Stimulated activated CD8-positive, alpha-beta memory T cell treated with anti-CD3 and anti-CD28 coated beads, Interleukin-4, amount 100 ng/mL, for 1 hour (primary cell): Measurements from ENCODE around the gene DSTN.

Experiments
- DNase-seq, 2 donors: peaks; one replicate each; pipeline ENCODE4 v3.0.0-alpha.2; 2020; ENCODE audit warnings: low read depth in 2 of 2, low spot score in 1 of 2

Gene DSTN

DNA sequence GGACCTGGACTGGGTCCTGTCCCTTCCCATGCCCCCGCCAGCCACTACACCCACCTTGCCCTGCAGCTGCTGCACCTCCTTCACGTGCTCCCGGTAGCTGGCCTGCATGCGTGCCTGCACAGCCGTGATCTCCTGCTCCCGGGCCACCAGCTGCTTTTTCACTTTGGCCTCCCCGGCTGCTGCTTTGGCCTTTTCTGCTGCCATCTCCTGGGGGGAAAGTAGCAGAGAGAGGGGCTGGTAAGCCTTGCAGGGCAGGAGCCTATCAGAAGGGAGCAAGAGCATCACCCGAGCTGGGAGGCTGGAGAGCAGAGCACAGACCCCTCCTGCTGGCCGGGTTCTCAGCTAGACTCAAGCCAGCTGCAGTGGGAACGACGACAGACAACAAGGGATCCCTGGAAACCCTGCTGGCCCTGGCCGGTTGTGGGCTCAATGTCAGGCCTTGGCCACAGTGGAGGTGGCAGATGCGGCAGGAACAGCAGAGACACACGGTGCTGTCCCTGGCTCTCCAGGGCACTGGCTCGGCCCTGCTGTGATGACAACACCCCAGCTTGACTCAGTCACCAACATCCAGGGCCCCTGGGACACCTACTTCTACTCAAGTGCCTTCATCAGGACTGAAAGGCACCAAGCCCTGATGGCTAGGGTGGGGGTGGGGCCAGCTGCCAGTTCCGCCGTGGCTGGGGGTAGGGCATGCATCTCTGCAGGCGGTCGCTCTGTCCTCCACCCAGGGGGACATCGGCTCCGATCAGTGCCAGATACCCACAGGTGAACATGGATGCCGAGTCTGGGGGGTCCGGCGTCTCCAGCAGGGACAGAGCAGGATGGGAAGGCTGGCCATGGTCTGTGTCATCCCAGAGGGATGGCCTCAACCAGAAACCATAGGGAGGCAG, 66.9 kb downstream of the DSTN start:
- no peak for DNase-seq

DNA sequence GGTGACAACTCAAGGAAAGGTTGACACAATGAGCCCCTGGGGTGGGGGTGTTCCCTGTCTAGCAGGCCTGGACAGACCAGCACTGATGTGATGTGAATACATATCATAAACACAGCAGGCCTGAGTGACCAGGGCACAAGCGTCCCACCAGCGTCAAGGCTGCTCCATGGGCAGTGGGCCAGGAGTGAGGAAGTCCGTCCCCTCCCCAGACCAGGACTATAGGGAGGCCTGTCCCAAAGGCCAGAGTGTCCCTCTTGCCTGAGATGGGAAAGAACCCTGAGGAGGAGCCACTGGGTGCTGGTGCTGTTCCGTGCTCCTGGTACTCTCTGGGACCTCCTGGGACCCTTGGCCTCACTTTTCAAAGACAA, 67.5 kb downstream of the DSTN start:
- no peak for DNase-seq

DNA sequence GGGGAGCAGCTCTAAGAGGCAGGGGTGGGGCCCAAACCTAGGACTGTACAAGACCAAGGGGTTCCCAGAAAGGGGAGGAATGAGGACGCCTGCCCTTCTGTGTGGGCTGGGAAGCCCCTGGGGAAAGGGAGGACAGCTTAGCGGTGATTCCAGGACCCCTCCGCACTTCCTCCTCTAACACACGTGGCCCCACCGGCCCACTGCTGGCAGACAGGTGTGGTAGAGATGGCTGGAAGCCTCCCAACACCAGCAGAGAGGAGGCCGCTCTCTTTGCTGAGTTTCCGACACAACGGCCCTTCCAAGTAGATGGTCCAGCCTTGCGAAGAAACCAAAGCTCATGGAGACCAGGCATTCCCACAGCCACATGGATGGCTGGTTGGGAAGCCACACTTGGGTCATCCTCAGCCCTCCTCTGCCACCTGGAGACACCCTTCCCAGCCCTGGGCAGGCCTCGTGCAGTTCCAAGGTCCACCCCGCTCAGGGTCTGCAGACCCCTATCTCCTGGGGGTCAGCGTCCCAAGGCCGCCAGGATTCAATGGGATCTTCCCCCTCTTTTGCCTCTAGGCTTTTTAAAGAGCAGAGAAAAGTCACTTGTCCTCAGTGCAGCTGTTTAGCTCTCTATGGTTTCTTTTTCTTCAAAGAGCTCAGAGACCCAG, 68.2 kb downstream of the DSTN start:
- DNase-seq, result no peak

DNA sequence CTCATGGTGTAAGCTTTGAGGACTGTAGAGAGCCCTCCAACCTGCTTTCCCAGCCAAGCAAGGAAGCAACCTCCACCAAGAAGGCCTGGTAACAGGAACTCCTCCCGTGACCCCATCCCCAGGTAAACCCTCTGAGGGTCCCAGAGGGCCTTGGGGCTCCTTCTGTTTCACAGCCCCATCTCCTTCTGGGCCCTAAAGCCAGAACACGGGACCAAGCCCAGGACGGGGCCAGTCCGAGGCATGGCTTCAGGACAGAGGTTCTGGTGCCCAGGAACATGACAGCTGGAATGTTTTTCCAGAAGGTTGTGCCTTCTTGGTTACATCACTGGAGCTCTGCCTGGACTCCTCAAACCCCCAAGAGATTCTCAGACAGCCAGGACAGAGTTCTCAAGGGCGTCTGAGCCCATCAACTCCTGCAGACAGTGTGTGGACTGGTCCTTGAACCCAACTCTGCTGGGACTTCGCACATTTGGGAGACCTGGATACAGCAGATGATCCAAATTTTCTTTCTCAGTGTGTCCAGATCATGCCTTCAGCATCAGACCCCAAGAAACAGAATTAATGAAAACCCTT, 69.0 kb downstream of the DSTN start:
- DNase-seq, result no peak

DNA sequence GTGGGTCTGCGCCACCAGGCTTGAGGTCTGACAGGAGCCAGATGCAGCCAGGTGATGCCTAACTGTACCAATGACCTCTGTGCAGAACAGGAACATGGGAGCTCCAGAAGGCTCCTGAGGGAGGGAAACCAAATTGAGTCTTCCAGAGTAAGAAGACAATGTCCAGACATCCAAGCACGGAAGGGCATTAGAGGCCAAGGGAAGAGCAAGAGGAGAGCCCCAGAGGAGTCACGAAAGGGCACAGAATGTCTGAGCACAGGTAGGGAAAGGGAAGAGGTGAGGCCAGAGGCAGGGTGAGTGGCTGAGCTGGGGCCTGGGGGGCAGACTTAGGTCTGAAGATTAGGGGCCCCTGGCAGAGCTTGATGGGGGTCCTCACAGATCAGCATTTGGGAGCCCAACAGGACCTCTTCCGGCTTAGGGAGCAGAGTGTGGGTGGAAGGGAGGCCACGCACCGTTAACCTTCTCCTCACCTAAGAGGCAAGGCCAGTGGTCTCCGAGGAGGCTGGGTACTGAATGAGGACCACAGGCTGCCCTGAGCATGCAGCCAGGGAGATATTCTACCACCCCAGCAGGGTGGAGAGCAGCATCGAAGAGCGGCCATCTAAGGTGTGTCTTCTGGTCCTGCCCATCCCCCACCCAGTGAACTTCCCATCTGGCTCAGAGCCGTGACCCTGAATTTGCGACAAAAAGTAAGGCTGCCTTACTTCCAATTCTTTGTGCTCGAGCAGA, 70.4 kb downstream of the DSTN start:
- DNase-seq, result no peak

DNA sequence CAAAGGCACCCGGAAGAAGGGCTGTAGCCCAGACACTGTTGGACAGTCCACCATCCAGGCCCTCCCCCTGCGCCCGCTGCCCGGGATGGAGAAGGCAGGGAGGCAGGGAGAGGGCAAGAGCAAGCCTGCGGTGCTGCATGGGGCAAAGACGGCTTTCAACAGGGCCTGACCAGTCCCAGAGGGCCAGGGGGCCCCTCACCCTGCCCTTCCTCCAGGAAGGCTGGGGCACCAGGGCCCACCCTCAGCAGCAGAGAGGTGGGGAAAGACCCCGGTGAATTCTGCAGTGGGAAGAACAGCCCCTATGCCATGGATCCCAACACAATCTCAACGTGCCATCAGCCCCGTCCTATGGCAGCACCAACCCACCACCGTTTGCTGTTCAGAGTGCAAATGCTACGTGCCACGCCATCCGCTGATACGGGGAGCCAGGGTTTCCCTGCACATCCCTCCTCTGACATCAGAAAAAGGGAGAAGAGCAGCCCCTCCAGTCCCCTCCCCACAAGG, 71.1 kb downstream of the DSTN start:
- DNase-seq, result no peak

DNA sequence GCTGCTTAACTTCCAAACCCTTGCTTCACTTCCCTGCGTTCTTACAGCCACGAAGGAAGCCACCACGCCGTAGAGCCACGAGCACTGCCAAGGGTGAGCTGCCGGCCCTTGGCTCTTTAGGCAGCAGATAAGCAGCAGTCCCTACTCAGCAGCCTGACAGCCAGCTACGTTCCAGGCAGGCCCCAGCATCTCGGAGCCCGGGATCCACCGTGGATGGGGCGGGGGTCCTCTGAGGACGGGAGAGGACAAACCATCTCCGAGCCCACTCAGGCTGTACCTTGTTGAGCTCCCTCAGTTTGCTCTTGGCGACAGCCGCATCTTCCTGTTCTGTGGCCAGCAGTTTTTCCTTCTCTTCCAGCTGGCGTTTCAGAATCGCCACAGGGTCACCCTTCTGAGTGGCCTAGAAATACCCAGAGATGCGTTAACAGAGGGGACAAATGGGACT, 71.7 kb downstream of the DSTN start:
- no peak for DNase-seq

DNA sequence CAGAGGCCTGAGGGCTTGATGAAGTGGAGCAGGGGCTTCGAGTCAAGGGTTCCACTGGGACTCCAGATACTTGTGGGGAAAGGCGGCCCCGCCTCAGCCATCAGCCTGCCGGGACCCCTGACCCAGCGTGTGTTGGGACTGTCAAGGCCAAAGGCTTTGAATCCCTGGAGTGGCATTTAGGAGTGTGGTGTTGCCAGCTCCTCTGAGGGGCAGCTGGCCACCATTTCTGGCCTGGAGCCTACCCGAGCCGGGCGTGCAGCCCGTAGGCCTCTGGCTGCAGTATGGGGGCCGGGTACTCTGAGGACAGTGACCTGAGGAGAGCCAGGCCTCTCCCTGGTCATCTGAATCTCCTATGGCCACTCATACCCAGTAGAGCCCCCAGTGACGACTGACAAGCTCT, 72.1 kb downstream of the DSTN start:
- no peak for DNase-seq

DNA sequence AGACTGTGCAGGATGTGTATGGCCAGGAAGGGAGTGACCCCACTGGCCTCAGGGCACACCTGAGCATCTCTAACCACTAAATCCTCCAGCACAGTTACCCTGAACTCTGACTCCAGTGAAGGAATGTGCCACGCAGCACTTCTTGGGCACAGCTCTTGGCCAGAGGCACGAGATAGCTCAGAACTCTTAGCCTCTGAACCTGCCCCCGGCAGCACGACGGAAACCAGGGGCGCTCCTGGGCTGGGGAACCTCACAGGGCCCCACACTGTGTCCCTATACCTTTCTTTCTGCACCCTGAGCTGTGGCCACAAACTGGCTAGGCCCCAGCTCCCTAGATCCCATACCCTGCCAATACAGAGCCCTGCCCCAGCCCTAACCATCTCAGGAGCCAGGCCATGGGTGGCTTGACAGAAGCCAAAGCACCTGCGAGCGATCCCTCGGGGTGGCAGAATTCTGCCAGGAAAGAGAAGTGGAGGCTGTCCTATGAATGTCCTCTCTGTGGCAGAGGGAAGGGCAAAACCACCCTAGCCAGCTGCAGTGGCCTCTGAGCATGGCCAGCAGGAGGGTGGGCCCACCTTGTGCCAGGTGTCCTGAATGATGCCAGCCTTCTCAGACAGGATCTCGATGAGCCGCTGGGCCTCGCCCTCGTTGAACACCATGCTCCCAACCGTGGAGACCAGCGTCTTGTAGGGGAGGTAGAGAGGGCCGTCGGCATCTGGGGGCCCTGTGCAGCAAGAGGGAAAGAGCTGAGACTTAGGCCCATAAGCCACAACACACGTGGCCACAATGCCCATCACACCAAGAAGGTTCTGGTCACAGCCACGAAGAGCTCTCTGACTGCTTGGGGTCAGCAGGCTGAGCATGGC, 72.8 kb downstream of the DSTN start:
- DNase-seq, result no peak

DNA sequence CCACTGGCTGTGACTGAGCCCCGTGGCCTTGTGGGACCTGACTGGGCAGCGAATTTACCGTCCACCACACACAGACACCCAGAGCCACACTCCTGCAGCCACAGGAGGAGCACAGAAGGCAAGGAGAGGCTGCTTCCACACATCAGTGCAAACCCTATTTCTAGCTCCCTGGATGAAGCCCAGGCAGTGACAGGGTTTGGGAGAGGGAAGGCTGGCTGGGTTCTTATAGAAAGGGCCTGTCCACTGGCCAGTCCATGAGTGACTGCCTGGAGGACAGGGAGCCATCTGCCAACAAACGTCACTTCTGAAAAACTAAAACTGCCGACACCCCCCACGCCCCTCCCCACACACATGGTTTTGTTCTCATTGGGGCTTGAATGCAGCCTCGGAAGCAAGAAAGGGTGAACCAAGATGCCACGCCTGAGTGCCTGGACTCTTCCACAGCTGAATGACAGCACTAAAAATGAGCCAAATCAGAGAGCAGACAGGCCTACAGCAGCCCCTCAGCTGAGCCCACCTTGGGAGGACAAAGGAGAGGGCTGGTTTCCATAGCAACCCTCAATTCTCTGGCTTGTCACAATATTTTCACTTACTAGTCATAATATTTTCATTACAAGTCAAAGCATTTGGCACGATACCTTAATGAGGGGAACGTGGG, 73.8 kb downstream of the DSTN start:
- no peak for DNase-seq

DNA sequence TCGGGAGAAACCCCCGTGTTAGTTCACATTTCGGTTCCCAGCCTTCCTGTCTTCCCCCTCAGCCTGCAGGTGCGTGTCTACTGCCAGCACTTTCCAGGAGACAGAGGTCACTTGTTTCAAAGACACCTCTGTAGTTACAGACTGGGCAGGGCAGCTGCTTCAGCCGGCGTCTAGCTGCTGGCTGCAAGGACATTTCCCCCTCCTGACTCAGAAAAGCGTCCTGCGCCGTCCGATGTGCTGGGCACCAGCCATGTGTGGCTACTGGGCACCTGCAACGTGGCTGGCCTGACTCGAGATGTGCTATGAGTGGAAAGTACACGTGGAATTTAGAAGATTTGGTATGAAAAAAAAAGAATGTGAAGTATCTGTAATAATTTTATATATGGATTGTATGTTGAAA, 74.6 kb downstream of the DSTN start:
- DNase-seq, result no peak

DNA sequence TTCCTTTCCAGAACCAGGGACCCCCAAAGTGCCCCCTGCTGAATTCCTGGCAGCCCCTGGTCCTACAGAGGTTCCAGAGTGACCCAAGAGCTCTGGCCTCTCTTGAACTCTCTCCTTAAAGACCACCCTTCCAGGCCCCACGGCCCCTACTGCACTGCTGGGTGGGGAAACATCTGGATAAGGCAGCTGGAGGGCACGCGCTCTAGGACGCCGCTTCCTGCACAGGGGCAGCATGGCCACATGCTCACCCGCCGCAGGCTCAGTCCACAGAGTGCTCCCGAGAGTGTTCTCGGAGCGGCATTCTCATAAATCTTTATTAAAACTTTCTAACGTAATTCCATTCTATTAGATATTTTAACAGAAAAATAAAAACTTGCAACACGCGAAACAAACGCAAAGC, 75.1 kb downstream of the DSTN start:
- no peak for DNase-seq

DNA sequence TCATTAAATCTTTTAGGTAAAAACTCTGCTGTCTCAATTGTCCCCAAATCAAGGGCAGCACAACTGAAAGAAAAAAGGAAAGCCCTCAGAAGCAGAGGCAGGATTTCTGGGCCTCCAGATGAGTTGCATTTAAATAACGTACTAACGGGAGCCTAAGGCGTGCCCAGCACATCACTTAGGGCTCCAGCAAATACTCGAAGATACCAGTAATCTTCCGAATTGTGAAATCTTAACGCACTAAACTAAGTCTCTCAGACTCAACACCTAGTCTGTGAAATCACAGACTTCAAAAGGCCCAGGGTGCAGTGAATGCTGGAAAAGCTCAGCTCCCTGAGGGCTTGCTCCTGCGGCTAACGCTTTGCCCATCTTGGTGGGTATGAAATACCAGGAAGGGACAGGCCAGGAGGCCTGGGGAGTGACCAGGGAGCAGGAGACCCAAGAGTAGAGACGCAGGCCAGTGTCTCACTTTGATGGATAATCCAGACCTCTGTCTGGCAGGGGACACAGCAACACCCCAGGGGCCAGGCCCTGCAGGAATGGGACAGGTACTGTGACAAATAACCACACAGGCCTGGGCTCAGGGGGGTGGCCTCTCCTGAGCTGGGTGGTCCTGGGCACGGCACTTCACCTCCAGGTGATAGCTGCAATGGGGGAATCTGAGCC, 75.8 kb downstream of the DSTN start:
- DNase-seq, result no peak

DNA sequence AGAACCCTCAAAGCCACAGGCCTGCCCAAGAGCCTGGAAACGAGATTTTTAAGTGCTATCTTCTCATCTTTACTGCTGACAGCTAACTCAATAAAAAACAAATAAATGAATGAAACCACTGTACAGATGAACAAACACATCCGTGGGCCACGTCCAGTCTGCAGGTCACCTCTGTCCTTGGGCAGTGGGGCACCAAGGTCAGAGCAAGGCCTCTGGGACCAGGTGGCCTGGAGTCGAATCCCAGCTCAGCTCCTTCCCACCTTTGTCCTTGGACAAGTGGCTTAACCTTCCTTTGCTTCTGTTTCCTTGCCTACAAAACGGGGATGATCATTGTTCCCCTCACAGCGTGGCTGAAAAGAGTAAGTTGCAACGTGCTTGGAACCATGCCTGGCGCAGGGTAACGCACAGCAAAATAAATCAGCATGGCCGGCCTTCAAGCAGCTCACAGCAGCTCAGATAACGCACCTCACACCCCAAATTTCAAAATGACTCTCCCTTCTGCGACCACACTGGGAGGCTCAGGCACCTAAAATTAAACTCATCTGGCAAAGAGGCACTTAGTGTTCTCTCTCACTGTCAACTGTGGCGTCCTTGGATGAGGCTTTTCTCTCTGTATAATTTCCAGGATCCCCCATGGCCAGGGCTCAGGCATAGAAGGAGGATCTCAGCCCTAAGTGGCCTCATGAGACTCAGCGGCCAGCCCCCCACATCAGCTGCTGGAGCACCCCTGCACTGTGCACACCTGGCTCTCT, 76.5 kb downstream of the DSTN start:
- DNase-seq, result no peak

DNA sequence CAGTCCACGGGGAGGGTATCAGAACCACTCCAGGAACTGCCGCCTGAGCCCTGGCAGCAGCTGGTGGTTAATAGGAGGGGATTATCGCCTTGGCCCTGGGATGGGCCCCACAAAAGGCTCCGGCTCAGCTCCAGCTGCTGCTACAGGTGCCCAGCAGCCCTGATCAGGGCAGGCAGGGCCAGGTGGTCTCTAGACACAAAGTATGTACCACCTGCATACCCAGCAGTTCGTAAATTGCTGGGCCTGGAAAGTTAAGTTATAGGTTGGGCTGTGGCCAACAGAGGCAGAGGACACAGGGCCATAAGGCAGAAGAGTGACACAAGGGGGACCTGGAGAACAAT, 77.1 kb downstream of the DSTN start:
- DNase-seq, result no peak

DNA sequence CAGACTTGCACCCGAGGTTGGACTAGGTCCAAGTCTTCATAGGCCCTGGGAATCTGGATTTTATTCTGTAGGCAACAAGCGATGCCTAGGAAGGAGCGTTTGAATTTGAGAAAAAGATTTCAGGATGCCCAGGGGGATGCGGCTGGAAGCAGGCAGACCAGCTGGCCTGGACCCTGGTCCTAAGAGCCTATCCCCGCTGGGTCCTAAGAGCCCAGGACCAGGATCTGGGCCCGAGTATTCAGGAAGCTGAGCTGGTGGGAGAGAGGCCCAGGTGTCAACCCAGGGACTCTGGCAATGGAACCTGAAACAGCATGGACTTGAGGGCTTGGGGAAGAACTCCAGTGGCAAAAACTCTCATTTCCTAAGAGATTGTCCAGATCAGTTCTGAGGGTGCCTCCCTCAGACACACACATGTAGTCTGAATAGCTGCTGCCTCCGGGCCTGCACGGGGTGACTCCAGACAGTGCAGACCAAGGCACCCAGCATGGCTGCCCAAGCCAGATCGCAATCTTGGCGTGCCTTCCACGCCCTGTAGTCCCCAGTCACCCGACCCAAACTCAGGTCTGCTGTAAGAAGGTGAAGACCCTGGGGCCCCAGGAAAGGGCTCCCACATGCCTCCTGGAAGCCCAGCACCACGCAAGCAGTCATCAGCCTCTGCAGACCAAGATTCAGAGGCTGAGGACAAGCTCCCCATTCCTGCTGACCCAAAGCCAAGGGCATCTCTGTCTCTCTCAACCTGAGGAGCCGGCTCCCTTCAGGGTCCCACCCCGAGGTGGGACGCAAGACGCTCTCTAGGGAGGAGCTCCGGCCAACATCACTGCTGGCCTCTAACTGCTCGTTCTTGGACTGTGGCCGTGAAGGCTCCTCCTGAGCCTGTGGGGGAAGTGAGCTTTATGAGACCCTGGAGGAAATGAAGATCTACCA, 77.8 kb downstream of the DSTN start:
- DNase-seq, result no peak

DNA sequence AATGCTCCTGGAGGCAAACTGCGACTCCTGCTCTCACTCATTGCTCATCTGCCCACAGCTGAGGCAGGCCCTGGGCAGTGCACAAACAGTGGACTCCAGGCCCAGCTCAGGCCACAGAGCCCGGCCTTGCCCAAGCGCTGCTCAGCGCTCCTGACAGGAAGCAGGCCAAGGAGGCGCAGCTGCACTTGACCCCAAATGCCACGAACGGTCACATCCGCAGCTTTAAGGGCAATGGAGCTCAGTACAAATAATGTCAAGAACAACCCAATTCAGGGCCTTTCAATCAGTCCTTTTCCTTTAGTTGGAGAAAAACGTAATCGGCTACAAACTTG, 78.4 kb downstream of the DSTN start:
- DNase-seq, result no peak
